ENCODE data around the gene RGS11. TPM values are rescaled to one million over a fixed set of nuclear protein-coding genes. Genes with fewer than 3 reads are reported as not detected.

Gene RGS11
- total and polyA plus RNA-seq, 2 of the 4 experiments (the other 2 are of a cell fraction) = under 0.01 to 0.48 TPM

DNA sequence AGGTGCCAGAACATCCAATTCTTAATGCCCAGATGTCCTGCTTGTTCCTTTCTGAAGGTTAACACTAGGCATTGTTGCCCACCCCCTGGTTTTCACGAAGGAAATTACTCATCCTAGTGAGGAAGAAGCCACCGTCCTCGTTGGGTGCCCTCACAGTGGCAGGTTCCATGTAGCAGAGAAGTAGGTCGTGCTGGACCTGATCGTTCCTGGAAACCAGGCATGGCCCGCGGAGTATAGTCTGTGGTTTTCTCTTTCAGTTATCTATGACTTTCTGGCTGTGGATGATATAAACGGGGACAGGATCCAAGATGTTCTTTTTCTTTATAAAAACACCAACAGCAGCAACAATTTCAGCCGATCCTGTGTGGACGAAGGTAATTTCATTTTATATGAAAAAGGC, 16.5 kb downstream of the RGS11 start:
- intact Hi-C loops (cut with micrococcal nuclease) = no loop called here
- no peaks in the 10 kb centered on the region for H3K79me1 ChIP-seq (ENCODE audit: low read depth in 1 of 2, low read length in 2 of 2)
- H3K27ac ChIP-seq (ENCODE audit: insufficient read depth, low read length) = no peak overlapping the region
- WGBS, 2 experiments (ENCODE audit: extremely low coverage in 2 of 2, insufficient read length in 1 of 2) = no CpG with 5 or more reads among the region's 10 CpGs
- no peak overlapping the region for H3K4ac ChIP-seq (ENCODE audit: low read depth, low read length)
- no TSS peak for BruUV-seq (replicated peaks)
- H2AK5ac ChIP-seq (ENCODE audit: low read depth, low read length) = no peak overlapping the region
- TF ChIP-seq MAFK (IDR thresholded peaks at IDR 0.05; ENCODE audit: low read depth, low read length) = no peak
- TF ChIP-seq, protein P1, sequence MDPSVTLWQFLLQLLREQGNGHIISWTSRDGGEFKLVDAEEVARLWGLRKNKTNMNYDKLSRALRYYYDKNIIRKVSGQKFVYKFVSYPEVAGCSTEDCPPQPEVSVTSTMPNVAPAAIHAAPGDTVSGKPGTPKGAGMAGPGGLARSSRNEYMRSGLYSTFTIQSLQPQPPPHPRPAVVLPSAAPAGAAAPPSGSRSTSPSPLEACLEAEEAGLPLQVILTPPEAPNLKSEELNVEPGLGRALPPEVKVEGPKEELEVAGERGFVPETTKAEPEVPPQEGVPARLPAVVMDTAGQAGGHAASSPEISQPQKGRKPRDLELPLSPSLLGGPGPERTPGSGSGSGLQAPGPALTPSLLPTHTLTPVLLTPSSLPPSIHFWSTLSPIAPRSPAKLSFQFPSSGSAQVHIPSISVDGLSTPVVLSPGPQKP (IDR thresholded peaks at IDR 0.05; ENCODE audit: borderline replicate concordance, low read depth, low read length) = no peak
- TF ChIP-seq RCOR1 (IDR thresholded peaks at IDR 0.05; ENCODE audit: insufficient replicate concordance, low read length) = no peak
- no peak for TF ChIP-seq FOS (IDR thresholded peaks at IDR 0.05; ENCODE audit: low read depth, low read length)
- no peak for TF ChIP-seq RAD21 (IDR thresholded peaks at IDR 0.05; ENCODE audit: low read length)
- TF ChIP-seq POLR2A (IDR thresholded peaks at IDR 0.05; ENCODE audit: low read depth, low read length) = no peak
- TF ChIP-seq NFE2L2 (IDR thresholded peaks at IDR 0.05; ENCODE audit: low read depth, low read length) = no peak
- no peak for TF ChIP-seq CHD1 (IDR thresholded peaks at IDR 0.05; ENCODE audit: low read depth, low read length)
- no peak for TF ChIP-seq MXI1 (IDR thresholded peaks at IDR 0.05; ENCODE audit: borderline replicate concordance, low read depth, low read length)
- TF ChIP-seq, protein P2, sequence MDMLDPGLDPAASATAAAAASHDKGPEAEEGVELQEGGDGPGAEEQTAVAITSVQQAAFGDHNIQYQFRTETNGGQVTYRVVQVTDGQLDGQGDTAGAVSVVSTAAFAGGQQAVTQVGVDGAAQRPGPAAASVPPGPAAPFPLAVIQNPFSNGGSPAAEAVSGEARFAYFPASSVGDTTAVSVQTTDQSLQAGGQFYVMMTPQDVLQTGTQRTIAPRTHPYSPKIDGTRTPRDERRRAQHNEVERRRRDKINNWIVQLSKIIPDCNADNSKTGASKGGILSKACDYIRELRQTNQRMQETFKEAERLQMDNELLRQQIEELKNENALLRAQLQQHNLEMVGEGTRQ (IDR thresholded peaks at IDR 0.05; ENCODE audit: low read depth, low read length) = no peak
- TF ChIP-seq CEBPB (IDR thresholded peaks at IDR 0.05; ENCODE audit: low read depth, low read length) = no peak
- TF ChIP-seq MAZ (IDR thresholded peaks at IDR 0.05; ENCODE audit: borderline replicate concordance, low read depth, low read length) = no peak
- TF ChIP-seq SMC3 (IDR thresholded peaks at IDR 0.05; ENCODE audit: low read depth, low read length) = no peak
- TF ChIP-seq, protein P3, sequence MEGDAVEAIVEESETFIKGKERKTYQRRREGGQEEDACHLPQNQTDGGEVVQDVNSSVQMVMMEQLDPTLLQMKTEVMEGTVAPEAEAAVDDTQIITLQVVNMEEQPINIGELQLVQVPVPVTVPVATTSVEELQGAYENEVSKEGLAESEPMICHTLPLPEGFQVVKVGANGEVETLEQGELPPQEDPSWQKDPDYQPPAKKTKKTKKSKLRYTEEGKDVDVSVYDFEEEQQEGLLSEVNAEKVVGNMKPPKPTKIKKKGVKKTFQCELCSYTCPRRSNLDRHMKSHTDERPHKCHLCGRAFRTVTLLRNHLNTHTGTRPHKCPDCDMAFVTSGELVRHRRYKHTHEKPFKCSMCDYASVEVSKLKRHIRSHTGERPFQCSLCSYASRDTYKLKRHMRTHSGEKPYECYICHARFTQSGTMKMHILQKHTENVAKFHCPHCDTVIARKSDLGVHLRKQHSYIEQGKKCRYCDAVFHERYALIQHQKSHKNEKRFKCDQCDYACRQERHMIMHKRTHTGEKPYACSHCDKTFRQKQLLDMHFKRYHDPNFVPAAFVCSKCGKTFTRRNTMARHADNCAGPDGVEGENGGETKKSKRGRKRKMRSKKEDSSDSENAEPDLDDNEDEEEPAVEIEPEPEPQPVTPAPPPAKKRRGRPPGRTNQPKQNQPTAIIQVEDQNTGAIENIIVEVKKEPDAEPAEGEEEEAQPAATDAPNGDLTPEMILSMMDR (conservative IDR thresholded peaks at IDR 0.05; ENCODE audit: low read depth, low read length) = no peak
- TF ChIP-seq RFX5 (IDR thresholded peaks at IDR 0.05; ENCODE audit: low read depth, low read length) = no peak
- TF ChIP-seq BHLHE40 (IDR thresholded peaks at IDR 0.05; ENCODE audit: low read depth, low read length) = no peak
- no peak overlapping the region for H4K5ac ChIP-seq (ENCODE audit: low read depth, low read length)
- ATAC-seq (ENCODE audit: low read depth) (no peak), DNase-seq (no peak)
- no peaks in the 10 kb centered on the region for H3K9me3 ChIP-seq (ENCODE audit: control insufficient read depth, insufficient read depth, low read length)
- no peak overlapping the region for H3K56ac ChIP-seq (ENCODE audit: extremely low read depth, insufficient read depth, low read length)
- no peak overlapping the region for H3K23ac ChIP-seq (ENCODE audit: low read depth, low read length)
- H2BK15ac ChIP-seq (ENCODE audit: low read depth, low read length) = no peak overlapping the region
- peak overlapping the region; percentile 2 for H2AK9ac ChIP-seq (replicated peaks; ENCODE audit: low read depth, low read length, poor library complexity)
- no peak overlapping the region for H3K4me2 ChIP-seq (ENCODE audit: low read depth, low read length)
- H3K14ac ChIP-seq (replicated peaks; ENCODE audit: low read depth, low read length) = no peak overlapping the region
- no peaks in the 10 kb centered on the region for H3K4me1 ChIP-seq (ENCODE audit: control insufficient read depth, insufficient read depth, low read length)
- H4K20me1 ChIP-seq (ENCODE audit: insufficient read depth, low read length) = no peaks in the 10 kb centered on the region
- no peak overlapping the region for H4K8ac ChIP-seq (ENCODE audit: low read depth in 2 of 2, low read length in 2 of 2)
- H3K18ac ChIP-seq (ENCODE audit: low read depth, low read length) = no peak overlapping the region
- CTCF ChIA-PET = no interaction called here
- H3K27me3 ChIP-seq (ENCODE audit: control insufficient read depth, insufficient read depth, low read length) = no peaks in the 10 kb centered on the region
- H3K36me3 ChIP-seq (ENCODE audit: control insufficient read depth, insufficient read depth, low read length) = peaks cover 46% of the 10 kb centered on the region
- no peak overlapping the region for H2BK20ac ChIP-seq (ENCODE audit: low read depth, low read length)
- no peak overlapping the region for H2BK120ac ChIP-seq (ENCODE audit: low read depth, low read length)
- H3K9me1 ChIP-seq (ENCODE audit: insufficient read depth, low read length) = no peaks in the 10 kb centered on the region
- in situ Hi-C loops (cut with MboI; ENCODE audit: low sequenced_read_pairs) = no loop called here
- H2BK5ac ChIP-seq (ENCODE audit: low read depth, low read length, poor library complexity, severe bottlenecking) = no peak overlapping the region
- no peak overlapping the region for H3K4me3 ChIP-seq (ENCODE audit: insufficient read depth, low read depth, low read length)
- H4K91ac ChIP-seq (ENCODE audit: insufficient read depth, low read depth, low read length) = no peak overlapping the region
- POLR2A ChIA-PET (ENCODE audit: unreplicated experiment) = no interaction called here
- dilution Hi-C loops (cut with HindIII; ENCODE audit: low sequenced_read_pairs, unreplicated experiment) = no loop called here
- H3K9ac ChIP-seq (ENCODE audit: low read depth, low read length) = no peak overlapping the region
- no peak overlapping the region for H2AFZ ChIP-seq (replicated peaks; ENCODE audit: low read length, poor library complexity)
